Measurements from ENCODE around the gene TCTA. TPM values are rescaled to one million over a fixed set of nuclear protein-coding genes. Genes with fewer than 3 reads are reported as not detected.

TCTA gene
- total and polyA plus RNA-seq, 9 of the 15 experiments (the other 6 are each of a cell fraction or from before 2014, with no cell fraction given), result 4.0 to 15.4 (median 8.2) TPM

DNA sequence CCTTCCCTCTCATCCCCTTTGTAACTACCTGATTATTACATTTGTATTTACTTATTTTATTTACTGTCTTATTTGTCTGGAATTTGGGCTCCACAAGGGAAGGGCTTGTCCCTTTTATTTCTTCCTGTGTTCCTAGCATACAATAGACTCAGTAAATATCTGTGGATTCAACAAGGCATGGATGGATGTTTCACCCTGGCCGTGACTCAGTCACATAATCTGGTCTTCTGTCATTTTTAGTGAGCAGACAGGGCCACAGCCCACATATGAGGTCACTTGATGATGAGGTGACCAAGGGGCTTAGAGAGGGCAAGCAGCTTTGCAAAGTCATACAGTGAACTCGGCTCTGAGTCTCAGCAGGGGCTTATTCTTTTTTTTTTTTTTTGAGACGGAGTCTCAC lies 50.0 kb downstream of the TCTA start:
- no peaks in the 10 kb centered on the region for H4K20me1 ChIP-seq (replicated peaks; ENCODE audit: control insufficient read depth, insufficient read depth, low read length)
- ATAC-seq (peak; percentile 72), DNase-seq (ENCODE audit: extremely low read depth in 1 of 4, low spot score in 3 of 4) (peak; percentile 45 to 75 (median 52)), FAIRE-seq (peak; percentile 85)
- peak overlapping the region; percentile 59; the same call in 1 of the 3 replicates for H3K27ac ChIP-seq (ENCODE audit: extremely low read depth, low read depth, low read length)
- WGBS (ENCODE audit: insufficient coverage, low coverage, missing lambda C conversion rate), result 12% methylated on average over 3 of the region's 3 CpGs
- H3K9me1 ChIP-seq (ENCODE audit: control insufficient read depth, insufficient read depth, low read length), result no peaks in the 10 kb centered on the region
- H2AFZ ChIP-seq (ENCODE audit: low read depth, low read length), result peak overlapping the region; percentile 74
- in situ Hi-C loops (cut with MboI) (no loop called here), intact Hi-C loops (cut with micrococcal nuclease) (no loop called here)
- no peak overlapping the region for H3K4me2 ChIP-seq (ENCODE audit: insufficient read depth, low read length)
- H3K4me1 ChIP-seq (replicated peaks in 1 of 2; ENCODE audit: control insufficient read depth in 2 of 2, insufficient read depth in 2 of 2, low read length in 2 of 2), result peaks cover 18 to 19% of the 10 kb centered on the region in 2 experiments; a peak in 4 of 5 replicates
- ChIA-PET CTCF (ENCODE audit: low intra/inter-chr PET ratio) (no interaction called here), POLR2A (no interaction called here)
- H3K36me3 ChIP-seq (ENCODE audit: control insufficient read depth, insufficient read depth, low read length), result no peaks in the 10 kb centered on the region
- BruUV-seq (replicated peaks), result no TSS peak
- H3K79me2 ChIP-seq (ENCODE audit: control insufficient read depth, insufficient read depth, low read length), result no peaks in the 10 kb centered on the region
- H3K27me3 ChIP-seq (ENCODE audit: control insufficient read depth in 2 of 2, insufficient read depth in 2 of 2, low read length in 2 of 2), result no peaks in the 10 kb centered on the region
- H3K9ac ChIP-seq (ENCODE audit: insufficient read depth in 1 of 2, low read depth in 2 of 2, low read length in 2 of 2), result no peak overlapping the region
- no peak overlapping the region for H3K4me3 ChIP-seq
- H3K9me3 ChIP-seq (replicated peaks; ENCODE audit: control insufficient read depth, insufficient read depth, low read depth, low read length), result no peaks in the 10 kb centered on the region
- TF ChIP-seq FIP1L1 (IDR thresholded peaks at IDR 0.05; ENCODE audit: low read depth, low read length, poor library complexity, severe bottlenecking), result no peak
- TF ChIP-seq, protein P1, sequence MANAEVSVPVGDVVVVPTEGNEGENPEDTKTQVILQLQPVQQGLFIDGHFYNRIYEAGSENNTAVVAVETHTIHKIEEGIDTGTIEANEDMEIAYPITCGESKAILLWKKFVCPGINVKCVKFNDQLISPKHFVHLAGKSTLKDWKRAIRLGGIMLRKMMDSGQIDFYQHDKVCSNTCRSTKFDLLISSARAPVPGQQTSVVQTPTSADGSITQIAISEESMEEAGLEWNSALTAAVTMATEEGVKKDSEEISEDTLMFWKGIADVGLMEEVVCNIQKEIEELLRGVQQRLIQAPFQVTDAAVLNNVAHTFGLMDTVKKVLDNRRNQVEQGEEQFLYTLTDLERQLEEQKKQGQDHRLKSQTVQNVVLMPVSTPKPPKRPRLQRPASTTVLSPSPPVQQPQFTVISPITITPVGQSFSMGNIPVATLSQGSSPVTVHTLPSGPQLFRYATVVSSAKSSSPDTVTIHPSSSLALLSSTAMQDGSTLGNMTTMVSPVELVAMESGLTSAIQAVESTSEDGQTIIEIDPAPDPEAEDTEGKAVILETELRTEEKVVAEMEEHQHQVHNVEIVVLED (CRISPR knock-in tag; IDR thresholded peaks at IDR 0.05), result no peak
- peak; percentile 41; the same call in 1 of the 2 replicates for TF ChIP-seq SMARCA4 (IDR thresholded peaks at IDR 0.05)
- TF ChIP-seq CREM (IDR thresholded peaks at IDR 0.05; ENCODE audit: low read depth), result peak; percentile 84
- no peak for TF ChIP-seq ZNF778 (CRISPR knock-in tag; IDR thresholded peaks at IDR 0.05)
- peak; percentile 55; the same call in 1 of the 2 replicates for TF ChIP-seq JUN (IDR thresholded peaks at IDR 0.05; ENCODE audit: borderline replicate concordance, low read depth, low read length)
- no peak for TF ChIP-seq JUN (CRISPR knock-in tag; IDR thresholded peaks at IDR 0.05; ENCODE audit: borderline replicate concordance)
- no peak for TF ChIP-seq ZNF57 (CRISPR knock-in tag; IDR thresholded peaks at IDR 0.05)
- TF ChIP-seq, protein P2, sequence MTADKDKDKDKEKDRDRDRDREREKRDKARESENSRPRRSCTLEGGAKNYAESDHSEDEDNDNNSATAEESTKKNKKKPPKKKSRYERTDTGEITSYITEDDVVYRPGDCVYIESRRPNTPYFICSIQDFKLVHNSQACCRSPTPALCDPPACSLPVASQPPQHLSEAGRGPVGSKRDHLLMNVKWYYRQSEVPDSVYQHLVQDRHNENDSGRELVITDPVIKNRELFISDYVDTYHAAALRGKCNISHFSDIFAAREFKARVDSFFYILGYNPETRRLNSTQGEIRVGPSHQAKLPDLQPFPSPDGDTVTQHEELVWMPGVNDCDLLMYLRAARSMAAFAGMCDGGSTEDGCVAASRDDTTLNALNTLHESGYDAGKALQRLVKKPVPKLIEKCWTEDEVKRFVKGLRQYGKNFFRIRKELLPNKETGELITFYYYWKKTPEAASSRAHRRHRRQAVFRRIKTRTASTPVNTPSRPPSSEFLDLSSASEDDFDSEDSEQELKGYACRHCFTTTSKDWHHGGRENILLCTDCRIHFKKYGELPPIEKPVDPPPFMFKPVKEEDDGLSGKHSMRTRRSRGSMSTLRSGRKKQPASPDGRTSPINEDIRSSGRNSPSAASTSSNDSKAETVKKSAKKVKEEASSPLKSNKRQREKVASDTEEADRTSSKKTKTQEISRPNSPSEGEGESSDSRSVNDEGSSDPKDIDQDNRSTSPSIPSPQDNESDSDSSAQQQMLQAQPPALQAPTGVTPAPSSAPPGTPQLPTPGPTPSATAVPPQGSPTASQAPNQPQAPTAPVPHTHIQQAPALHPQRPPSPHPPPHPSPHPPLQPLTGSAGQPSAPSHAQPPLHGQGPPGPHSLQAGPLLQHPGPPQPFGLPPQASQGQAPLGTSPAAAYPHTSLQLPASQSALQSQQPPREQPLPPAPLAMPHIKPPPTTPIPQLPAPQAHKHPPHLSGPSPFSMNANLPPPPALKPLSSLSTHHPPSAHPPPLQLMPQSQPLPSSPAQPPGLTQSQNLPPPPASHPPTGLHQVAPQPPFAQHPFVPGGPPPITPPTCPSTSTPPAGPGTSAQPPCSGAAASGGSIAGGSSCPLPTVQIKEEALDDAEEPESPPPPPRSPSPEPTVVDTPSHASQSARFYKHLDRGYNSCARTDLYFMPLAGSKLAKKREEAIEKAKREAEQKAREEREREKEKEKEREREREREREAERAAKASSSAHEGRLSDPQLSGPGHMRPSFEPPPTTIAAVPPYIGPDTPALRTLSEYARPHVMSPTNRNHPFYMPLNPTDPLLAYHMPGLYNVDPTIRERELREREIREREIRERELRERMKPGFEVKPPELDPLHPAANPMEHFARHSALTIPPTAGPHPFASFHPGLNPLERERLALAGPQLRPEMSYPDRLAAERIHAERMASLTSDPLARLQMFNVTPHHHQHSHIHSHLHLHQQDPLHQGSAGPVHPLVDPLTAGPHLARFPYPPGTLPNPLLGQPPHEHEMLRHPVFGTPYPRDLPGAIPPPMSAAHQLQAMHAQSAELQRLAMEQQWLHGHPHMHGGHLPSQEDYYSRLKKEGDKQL (CRISPR knock-in tag; IDR thresholded peaks at IDR 0.05; ENCODE audit: borderline replicate concordance), result no peak
- no peak for TF ChIP-seq POLR2A (conservative IDR thresholded peaks at IDR 0.05)
- no peak for TF ChIP-seq ZNF224 (CRISPR knock-in tag; IDR thresholded peaks at IDR 0.05)
- TF ChIP-seq ZBTB7A (IDR thresholded peaks at IDR 0.05; ENCODE audit: borderline replicate concordance, control insufficient read depth, low read depth, low read length), result peak; percentile 30; the same call in 1 of the 2 replicates
- TF ChIP-seq PHB2 (IDR thresholded peaks at IDR 0.05; ENCODE audit: low read depth), result no peak
- 0 out of 2 replicates have a peak, but pooled peaks have one; percentile 34 for TF ChIP-seq DPF2 (IDR thresholded peaks at IDR 0.05)
- peak; percentile 65; the same call in 1 of the 2 replicates for TF ChIP-seq JUND (IDR thresholded peaks at IDR 0.05; ENCODE audit: borderline replicate concordance, low read depth, low read length)
- no peak; the same call in 2 of the 3 replicates for TF ChIP-seq JUND (tag; IDR thresholded peaks at IDR 0.05; ENCODE audit: borderline replicate concordance, low read depth, low read length)
- peak; percentile 83 for TF ChIP-seq CREB1 (IDR thresholded peaks at IDR 0.05)
- TF ChIP-seq CREB1 (CRISPR knock-in tag; IDR thresholded peaks at IDR 0.05), result no peak
- no peak for TF ChIP-seq ATF1 (CRISPR knock-in tag; IDR thresholded peaks at IDR 0.05)
- peak; percentile 22; the same call in 1 of the 2 replicates for TF ChIP-seq ATF1 (tag; IDR thresholded peaks at IDR 0.05)

All from K562 (cell line).